ENCODE results near the gene TERT.

DNA sequence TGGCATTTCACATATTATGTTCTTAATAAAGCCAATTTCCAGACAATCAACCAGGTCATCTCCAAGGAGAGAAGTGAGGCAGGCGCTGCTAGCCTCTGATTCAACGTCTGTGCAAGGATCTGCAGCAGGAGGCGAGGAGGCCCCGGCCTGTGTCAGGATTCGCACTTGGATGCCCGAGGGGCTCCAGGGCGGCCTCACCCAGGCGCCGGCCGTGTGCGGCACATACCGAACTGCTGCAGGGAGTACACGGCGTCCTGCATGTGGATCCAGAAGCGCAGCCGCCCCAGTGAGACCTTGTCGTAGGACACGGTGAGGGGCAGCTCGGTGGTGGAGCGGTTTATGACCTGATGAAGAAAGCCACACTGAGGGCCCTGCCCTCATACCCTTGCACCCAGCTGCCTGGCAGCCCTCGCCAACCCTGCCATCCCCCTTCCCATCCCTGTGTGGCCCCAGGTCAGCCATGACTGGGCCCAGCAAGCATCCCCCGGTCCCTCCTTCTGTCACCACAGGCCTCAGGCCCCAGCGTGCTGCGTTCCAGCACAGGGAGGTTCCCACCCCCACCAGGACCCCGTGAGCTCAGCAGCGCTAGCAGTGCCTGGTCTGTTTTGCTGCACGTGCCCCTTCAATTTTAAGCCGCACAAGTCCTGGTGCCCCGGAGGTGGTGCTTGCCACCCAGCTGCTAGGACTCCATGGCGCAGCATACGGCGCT, 40.1 kb upstream of the TERT start:
- no peak for TF ChIP-seq EZH2phosphoT487 (IDR thresholded peaks at IDR 0.05)
- TF ChIP-seq, protein P1, sequence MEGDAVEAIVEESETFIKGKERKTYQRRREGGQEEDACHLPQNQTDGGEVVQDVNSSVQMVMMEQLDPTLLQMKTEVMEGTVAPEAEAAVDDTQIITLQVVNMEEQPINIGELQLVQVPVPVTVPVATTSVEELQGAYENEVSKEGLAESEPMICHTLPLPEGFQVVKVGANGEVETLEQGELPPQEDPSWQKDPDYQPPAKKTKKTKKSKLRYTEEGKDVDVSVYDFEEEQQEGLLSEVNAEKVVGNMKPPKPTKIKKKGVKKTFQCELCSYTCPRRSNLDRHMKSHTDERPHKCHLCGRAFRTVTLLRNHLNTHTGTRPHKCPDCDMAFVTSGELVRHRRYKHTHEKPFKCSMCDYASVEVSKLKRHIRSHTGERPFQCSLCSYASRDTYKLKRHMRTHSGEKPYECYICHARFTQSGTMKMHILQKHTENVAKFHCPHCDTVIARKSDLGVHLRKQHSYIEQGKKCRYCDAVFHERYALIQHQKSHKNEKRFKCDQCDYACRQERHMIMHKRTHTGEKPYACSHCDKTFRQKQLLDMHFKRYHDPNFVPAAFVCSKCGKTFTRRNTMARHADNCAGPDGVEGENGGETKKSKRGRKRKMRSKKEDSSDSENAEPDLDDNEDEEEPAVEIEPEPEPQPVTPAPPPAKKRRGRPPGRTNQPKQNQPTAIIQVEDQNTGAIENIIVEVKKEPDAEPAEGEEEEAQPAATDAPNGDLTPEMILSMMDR (IDR thresholded peaks at IDR 0.05): no peak
